ENCODE results near the gene DGKE. TPM values are rescaled to one million over a fixed set of nuclear protein-coding genes. Genes with fewer than 3 reads are reported as not detected.

DGKE gene
- total RNA-seq, 2 experiments from 2014 or later = 20.0 to 22.3 TPM

DNA sequence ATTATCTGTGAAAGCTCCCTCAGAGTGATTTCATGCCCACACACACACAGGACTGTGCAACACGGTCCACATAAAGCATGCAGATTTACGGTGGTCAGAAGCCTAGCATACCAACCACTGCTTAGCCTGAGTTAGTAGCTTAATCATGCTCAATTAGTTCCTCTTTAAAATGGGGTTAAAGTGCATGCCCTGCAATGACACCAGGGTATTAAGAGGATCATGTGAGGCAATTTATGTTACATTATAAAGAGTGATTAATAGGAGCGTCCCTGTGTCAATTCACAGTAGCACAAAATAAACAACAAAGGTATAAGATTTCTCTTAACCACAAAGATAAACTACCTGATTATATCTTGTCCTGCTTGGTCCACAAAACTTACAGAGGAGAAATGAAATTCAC is 40.0 kb upstream of the DGKE start:
- no peaks in the 10 kb centered on the region for H3K4me1 ChIP-seq (ENCODE audit: insufficient read depth, low read length)
- no peaks in the 10 kb centered on the region for H3K9me3 ChIP-seq (ENCODE audit: control insufficient read depth in 1 of 2, insufficient read depth in 1 of 2, low read length in 2 of 2)
- H3K27me3 ChIP-seq (ENCODE audit: control insufficient read depth in 1 of 2, insufficient read depth in 2 of 2, low read length in 2 of 2) = no peaks in the 10 kb centered on the region
- DNase-seq = peak in 2 of 14 experiments; percentile 19 to 44
- intact Hi-C loops (cut with DNase I, micrococcal nuclease) = no loop called here
- no peak overlapping the region for H3K27ac Mint-ChIP-seq
- H3K27ac ChIP-seq (ENCODE audit: low read depth in 1 of 2, low read length in 2 of 2) = no peak overlapping the region
- H3K4me1 Mint-ChIP-seq (ENCODE audit: low read depth) = no peaks in the 10 kb centered on the region
- POLR2A ChIA-PET = no interaction called here
- peaks cover 38% of the 10 kb centered on the region for H3K36me3 Mint-ChIP-seq (ENCODE audit: low read depth)
- TF ChIP-seq, protein P1, sequence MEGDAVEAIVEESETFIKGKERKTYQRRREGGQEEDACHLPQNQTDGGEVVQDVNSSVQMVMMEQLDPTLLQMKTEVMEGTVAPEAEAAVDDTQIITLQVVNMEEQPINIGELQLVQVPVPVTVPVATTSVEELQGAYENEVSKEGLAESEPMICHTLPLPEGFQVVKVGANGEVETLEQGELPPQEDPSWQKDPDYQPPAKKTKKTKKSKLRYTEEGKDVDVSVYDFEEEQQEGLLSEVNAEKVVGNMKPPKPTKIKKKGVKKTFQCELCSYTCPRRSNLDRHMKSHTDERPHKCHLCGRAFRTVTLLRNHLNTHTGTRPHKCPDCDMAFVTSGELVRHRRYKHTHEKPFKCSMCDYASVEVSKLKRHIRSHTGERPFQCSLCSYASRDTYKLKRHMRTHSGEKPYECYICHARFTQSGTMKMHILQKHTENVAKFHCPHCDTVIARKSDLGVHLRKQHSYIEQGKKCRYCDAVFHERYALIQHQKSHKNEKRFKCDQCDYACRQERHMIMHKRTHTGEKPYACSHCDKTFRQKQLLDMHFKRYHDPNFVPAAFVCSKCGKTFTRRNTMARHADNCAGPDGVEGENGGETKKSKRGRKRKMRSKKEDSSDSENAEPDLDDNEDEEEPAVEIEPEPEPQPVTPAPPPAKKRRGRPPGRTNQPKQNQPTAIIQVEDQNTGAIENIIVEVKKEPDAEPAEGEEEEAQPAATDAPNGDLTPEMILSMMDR (IDR thresholded peaks at IDR 0.05) = no peak
- no peak for ATAC-seq (ENCODE audit: poor library complexity)
- no peaks in the 10 kb centered on the region for H3K36me3 ChIP-seq (ENCODE audit: insufficient read depth, low read length)
- no peaks in the 10 kb centered on the region for H3K9me3 Mint-ChIP-seq
- H3K4me3 ChIP-seq (ENCODE audit: low read length) = no peak overlapping the region
- no peak overlapping the region for H3K4me3 Mint-ChIP-seq
- H3K27me3 Mint-ChIP-seq = no peaks in the 10 kb centered on the region
- CTCF ChIA-PET = no interaction called here

DNA sequence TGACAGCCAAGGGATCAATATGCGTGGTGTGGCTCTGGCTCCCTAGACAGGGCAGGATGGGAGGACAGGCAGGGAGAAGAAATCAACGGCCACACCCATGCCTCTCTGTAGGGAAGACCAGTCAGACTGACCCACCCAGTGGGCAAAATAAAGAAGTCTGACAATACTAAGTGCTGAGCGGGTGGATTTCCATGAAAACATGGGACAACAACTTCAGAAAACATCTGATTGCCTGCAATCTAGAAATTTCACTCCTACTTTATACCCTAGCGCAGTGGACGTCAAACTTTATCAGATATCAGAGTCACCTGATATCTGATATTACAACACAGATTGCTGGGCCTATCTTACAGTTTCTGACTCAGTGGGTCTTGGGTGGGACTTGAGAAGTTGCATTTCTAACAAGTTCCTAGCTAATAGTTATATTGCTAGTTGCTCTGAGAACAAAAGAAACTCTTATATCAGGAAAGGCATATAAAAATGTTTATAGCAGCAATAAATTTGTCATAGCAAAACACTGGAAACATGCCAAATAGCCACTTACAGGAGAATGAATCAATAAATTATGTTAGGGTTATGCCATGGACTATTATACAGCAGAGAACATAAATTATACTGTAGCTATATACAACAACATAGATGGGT is 38.6 kb upstream of the DGKE start:
- H3K27ac Mint-ChIP-seq = no peak overlapping the region

DNA sequence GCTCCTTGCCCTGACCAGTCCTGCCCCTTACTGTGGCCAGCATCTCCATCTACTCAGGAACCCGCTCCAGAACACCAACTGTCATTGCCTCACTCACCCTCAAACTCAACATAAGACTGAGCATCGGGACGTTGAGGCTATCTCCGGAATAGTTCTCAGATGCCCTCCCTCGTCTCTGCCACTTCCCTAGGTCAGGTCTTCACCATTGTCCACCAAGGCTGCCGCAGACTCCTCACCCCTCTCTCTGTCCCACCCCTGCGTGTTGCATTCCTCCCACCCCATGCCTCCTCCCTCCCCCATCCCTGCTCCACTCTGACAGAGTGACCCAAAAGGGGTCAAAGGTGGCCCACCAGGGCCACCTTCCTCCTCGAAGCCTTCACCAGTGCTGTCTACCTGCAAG is 37.4 kb upstream of the DGKE start:
- no peaks in the 10 kb centered on the region for H3K9me3 ChIP-seq (ENCODE audit: control insufficient read depth in 1 of 2, insufficient read depth in 1 of 2, low read length in 2 of 2)
- POLR2A ChIA-PET = no interaction called here
- TF ChIP-seq, protein P1 (IDR thresholded peaks at IDR 0.05) = no peak
- H3K4me1 ChIP-seq (ENCODE audit: insufficient read depth, low read length) = no peaks in the 10 kb centered on the region
- H3K4me3 ChIP-seq (ENCODE audit: low read length) = no peak overlapping the region
- ATAC-seq (ENCODE audit: poor library complexity) = no peak
- Mint-ChIP-seq H3K4me1 (ENCODE audit: low read depth) (no peaks in the 10 kb centered on the region), H3K4me3 (no peak overlapping the region), H3K27ac (no peak overlapping the region), H3K27me3 (no peaks in the 10 kb centered on the region), H3K9me3 (no peaks in the 10 kb centered on the region), H3K36me3 (ENCODE audit: low read depth) (peaks cover 44% of the 10 kb centered on the region)
- intact Hi-C loops (cut with DNase I, micrococcal nuclease) = no loop called here
- no peak overlapping the region for H3K27ac ChIP-seq (ENCODE audit: low read depth in 1 of 2, low read length in 2 of 2)
- CTCF ChIA-PET = no interaction called here
- no peaks in the 10 kb centered on the region for H3K36me3 ChIP-seq (ENCODE audit: insufficient read depth, low read length)
- DNase-seq = no peak
- H3K27me3 ChIP-seq (ENCODE audit: control insufficient read depth in 1 of 2, insufficient read depth in 2 of 2, low read length in 2 of 2) = no peaks in the 10 kb centered on the region

More for the DNA sequence above, 38.6 kb upstream of the DGKE start:
- TF ChIP-seq, protein P1 (IDR thresholded peaks at IDR 0.05) = no peak
- Mint-ChIP-seq H3K36me3 (ENCODE audit: low read depth) (peaks cover 39% of the 10 kb centered on the region), H3K4me1 (ENCODE audit: low read depth) (no peaks in the 10 kb centered on the region), H3K9me3 (no peaks in the 10 kb centered on the region), H3K27me3 (no peaks in the 10 kb centered on the region), H3K4me3 (no peak overlapping the region)
- H3K9me3 ChIP-seq (ENCODE audit: control insufficient read depth in 1 of 2, insufficient read depth in 1 of 2, low read length in 2 of 2) = no peaks in the 10 kb centered on the region
- ATAC-seq (ENCODE audit: poor library complexity) (no peak), DNase-seq (no peak)
- no peak overlapping the region for H3K27ac ChIP-seq (ENCODE audit: low read depth in 1 of 2, low read length in 2 of 2)
- H3K36me3 ChIP-seq (ENCODE audit: insufficient read depth, low read length) = no peaks in the 10 kb centered on the region
- H3K4me1 ChIP-seq (ENCODE audit: insufficient read depth, low read length) = no peaks in the 10 kb centered on the region
- ChIA-PET POLR2A (interaction anchor here (0.6 kb wide), 1 partner anchor 879 kb away, joined by 3 read pairs; no protein-coding TSS in a partner anchor), CTCF (interaction anchor here (1.2 to 1.4 kb wide), 2 partner anchors 15 to 23 kb away, joined by 3 to 4 read pairs; no protein-coding TSS in a partner anchor)
- H3K27me3 ChIP-seq (ENCODE audit: control insufficient read depth in 1 of 2, insufficient read depth in 2 of 2, low read length in 2 of 2) = no peaks in the 10 kb centered on the region
- no peak overlapping the region for H3K4me3 ChIP-seq (ENCODE audit: low read length)
- intact Hi-C loops (cut with DNase I, micrococcal nuclease) = no loop called here
